ENCODE measurements around the gene MEG3.

Gene MEG3

DNA sequence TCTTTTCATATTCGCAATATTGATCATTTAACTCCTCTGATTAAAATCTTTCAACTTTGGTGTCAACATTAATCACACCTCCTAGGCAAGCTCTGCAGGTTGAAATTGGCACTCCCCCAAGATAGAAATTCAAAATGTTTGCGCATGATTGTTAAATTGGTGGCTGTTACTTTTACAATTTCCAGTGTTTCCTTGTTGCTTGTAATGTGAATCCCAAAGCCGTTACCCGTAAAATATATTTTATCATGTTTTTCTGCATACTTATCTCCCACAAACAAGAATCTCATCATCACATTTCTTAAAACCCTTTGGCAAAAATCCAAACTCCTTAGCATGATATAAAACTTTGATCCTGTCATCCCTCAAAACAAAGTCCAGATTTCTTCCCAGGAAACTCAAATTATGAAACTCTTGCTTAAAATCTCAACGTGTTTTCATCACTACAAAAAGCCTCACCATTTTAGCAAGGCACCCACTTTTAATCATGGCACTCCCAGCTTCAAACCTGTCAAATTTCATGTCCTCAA is 62.9 kb downstream of the MEG3 start:
- Histone ChIP-seq H3K9me2 (replicated peaks; ENCODE audit: low read depth, low read length) (no peaks in the 10 kb centered on the region), H2AFZ (ENCODE audit: low read length) (no peak overlapping the region), H3K9me3 (ENCODE audit: insufficient read depth, low read depth, low read length) (no peaks in the 10 kb centered on the region), H3K4me2 (ENCODE audit: low read depth, low read length, poor library complexity, severe bottlenecking) (no peak overlapping the region), H3F3A (ENCODE audit: low read depth) (no peaks in the 10 kb centered on the region), H3K4me1 (ENCODE audit: insufficient read depth, low read length, poor library complexity, severe bottlenecking) (no peaks in the 10 kb centered on the region), H3K9ac (ENCODE audit: low read depth, low read length, poor library complexity, severe bottlenecking) (no peak overlapping the region), H3K27me3 (ENCODE audit: insufficient read depth, low read length, poor library complexity, severe bottlenecking) (no peaks in the 10 kb centered on the region), H4K20me1 (ENCODE audit: insufficient read depth, low read length, poor library complexity, severe bottlenecking) (no peaks in the 10 kb centered on the region), H3K4me3 (ENCODE audit: low read length, poor library complexity, severe bottlenecking) (no peak overlapping the region), H3K79me2 (ENCODE audit: insufficient read depth, low read length) (no peaks in the 10 kb centered on the region), H3K36me3 (ENCODE audit: insufficient read depth, low read length) (no peaks in the 10 kb centered on the region)
- TF ChIP-seq, protein P1, sequence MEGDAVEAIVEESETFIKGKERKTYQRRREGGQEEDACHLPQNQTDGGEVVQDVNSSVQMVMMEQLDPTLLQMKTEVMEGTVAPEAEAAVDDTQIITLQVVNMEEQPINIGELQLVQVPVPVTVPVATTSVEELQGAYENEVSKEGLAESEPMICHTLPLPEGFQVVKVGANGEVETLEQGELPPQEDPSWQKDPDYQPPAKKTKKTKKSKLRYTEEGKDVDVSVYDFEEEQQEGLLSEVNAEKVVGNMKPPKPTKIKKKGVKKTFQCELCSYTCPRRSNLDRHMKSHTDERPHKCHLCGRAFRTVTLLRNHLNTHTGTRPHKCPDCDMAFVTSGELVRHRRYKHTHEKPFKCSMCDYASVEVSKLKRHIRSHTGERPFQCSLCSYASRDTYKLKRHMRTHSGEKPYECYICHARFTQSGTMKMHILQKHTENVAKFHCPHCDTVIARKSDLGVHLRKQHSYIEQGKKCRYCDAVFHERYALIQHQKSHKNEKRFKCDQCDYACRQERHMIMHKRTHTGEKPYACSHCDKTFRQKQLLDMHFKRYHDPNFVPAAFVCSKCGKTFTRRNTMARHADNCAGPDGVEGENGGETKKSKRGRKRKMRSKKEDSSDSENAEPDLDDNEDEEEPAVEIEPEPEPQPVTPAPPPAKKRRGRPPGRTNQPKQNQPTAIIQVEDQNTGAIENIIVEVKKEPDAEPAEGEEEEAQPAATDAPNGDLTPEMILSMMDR (conservative IDR thresholded peaks at IDR 0.05; ENCODE audit: low read length), result no peak
- no peak for TF ChIP-seq EZH2phosphoT487 (IDR thresholded peaks at IDR 0.05; ENCODE audit: borderline replicate concordance)

DNA sequence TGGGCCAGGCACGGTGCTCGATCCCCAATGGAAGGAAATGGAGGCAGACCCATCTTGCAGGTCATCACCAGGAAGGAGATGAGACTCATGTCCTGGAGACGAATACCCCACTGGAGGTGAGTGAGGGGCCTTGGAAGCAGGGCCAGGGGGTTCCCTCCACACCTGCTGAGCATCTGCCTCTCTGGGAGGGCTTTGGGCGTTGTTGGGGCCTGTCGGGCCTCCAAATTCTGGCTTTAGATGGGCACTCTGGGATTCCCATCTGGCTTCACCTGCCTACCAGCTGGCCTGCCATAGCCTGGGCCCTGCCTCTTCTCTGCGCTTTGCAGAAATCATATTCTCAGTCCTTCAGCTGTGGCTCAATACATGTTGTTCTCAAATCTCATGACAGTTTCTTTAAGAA is 63.7 kb downstream of the MEG3 start:
- Histone ChIP-seq H3K4me3 (ENCODE audit: low read length, poor library complexity, severe bottlenecking) (no peak overlapping the region), H3K27me3 (ENCODE audit: insufficient read depth, low read length, poor library complexity, severe bottlenecking) (no peaks in the 10 kb centered on the region), H2AFZ (ENCODE audit: low read length) (no peak overlapping the region), H3K9me3 (ENCODE audit: insufficient read depth, low read depth, low read length) (no peaks in the 10 kb centered on the region), H3K4me1 (ENCODE audit: insufficient read depth, low read length, poor library complexity, severe bottlenecking) (no peaks in the 10 kb centered on the region), H3K4me2 (ENCODE audit: low read depth, low read length, poor library complexity, severe bottlenecking) (no peak overlapping the region), H3F3A (ENCODE audit: low read depth) (no peaks in the 10 kb centered on the region), H3K36me3 (ENCODE audit: insufficient read depth, low read length) (no peaks in the 10 kb centered on the region), H3K79me2 (ENCODE audit: insufficient read depth, low read length) (no peaks in the 10 kb centered on the region), H3K9ac (ENCODE audit: low read depth, low read length, poor library complexity, severe bottlenecking) (no peak overlapping the region), H4K20me1 (ENCODE audit: insufficient read depth, low read length, poor library complexity, severe bottlenecking) (no peaks in the 10 kb centered on the region), H3K9me2 (replicated peaks; ENCODE audit: low read depth, low read length) (no peaks in the 10 kb centered on the region)
- TF ChIP-seq, protein P1 (conservative IDR thresholded peaks at IDR 0.05; ENCODE audit: low read length), result no peak
- TF ChIP-seq EZH2phosphoT487 (IDR thresholded peaks at IDR 0.05; ENCODE audit: borderline replicate concordance), result no peak

DNA sequence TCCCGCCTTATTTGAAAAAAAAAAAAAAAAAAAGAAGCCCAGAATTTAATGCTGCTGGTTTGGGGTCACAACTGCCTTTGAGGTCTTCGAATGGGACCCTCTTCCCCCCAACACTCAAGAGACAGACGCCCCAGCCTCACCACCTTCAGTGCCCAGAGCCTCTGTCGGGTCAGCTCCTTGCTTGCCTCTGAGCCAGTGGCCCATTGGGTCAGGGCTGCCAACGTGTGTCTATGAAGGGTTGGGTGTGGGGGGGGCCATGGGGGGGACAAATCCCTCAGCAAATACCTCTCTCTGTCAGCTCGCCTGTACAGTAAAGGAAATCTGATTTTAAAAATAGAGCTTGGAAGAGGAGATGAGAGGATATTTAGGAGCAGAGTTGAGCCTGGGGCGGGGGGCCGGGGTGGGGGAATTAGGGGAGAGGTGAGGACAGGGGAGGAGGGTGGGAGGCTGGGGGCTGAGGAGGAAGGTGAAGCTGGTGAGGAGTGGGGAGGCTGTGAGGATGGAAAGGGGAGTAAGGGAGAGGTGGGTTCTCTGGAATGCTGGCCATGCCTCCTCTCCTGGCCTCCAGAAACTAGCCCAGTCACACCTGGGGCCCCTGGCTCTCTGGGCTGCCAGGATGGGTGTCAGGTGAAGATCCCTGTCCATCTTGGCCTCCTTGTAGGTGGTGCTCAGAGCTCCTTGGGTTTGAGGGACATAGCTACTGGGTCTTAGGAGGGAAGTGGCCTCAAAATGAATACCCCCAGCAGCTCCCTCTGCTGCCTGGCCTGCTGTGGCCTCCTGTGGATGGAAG is 64.3 kb downstream of the MEG3 start:
- Histone ChIP-seq H3K79me2 (ENCODE audit: insufficient read depth, low read length) (no peaks in the 10 kb centered on the region), H3F3A (ENCODE audit: low read depth) (no peaks in the 10 kb centered on the region), H3K27me3 (ENCODE audit: insufficient read depth, low read length, poor library complexity, severe bottlenecking) (no peaks in the 10 kb centered on the region), H4K20me1 (ENCODE audit: insufficient read depth, low read length, poor library complexity, severe bottlenecking) (no peaks in the 10 kb centered on the region), H3K9me2 (replicated peaks; ENCODE audit: low read depth, low read length) (no peaks in the 10 kb centered on the region), H3K4me3 (ENCODE audit: low read length, poor library complexity, severe bottlenecking) (no peak overlapping the region), H3K9me3 (ENCODE audit: insufficient read depth, low read depth, low read length) (no peaks in the 10 kb centered on the region), H3K9ac (ENCODE audit: low read depth, low read length, poor library complexity, severe bottlenecking) (no peak overlapping the region), H3K4me1 (ENCODE audit: insufficient read depth, low read length, poor library complexity, severe bottlenecking) (no peaks in the 10 kb centered on the region), H3K36me3 (ENCODE audit: insufficient read depth, low read length) (no peaks in the 10 kb centered on the region), H3K4me2 (ENCODE audit: low read depth, low read length, poor library complexity, severe bottlenecking) (no peak overlapping the region), H2AFZ (ENCODE audit: low read length) (no peak overlapping the region)
- TF ChIP-seq, protein P1 (conservative IDR thresholded peaks at IDR 0.05; ENCODE audit: low read length), result no peak; the same call in 1 of the 2 replicates
- TF ChIP-seq EZH2phosphoT487 (IDR thresholded peaks at IDR 0.05; ENCODE audit: borderline replicate concordance), result no peak

Measured in Loucy (cell line).